BLaER1 treated with 17β-estradiol and CSF1 and Interleukin-3, amounts not matched to agents 10 nM and 100 nM (cell line): Measurements from ENCODE around the gene PLIN1.

Experiments
- H3K27ac ChIP-seq, 11 experiments: shearing (Covaris generic); formaldehyde crosslinking; 2 replicates each; pipeline ENCODE4 v1.8.1; 2022
- H3K27me3 ChIP-seq, 11 experiments: shearing (Covaris generic); formaldehyde crosslinking; 2 replicates each; pipeline ENCODE4 v1.8.1; 2022
- H3K36me3 ChIP-seq, 11 experiments: shearing (Covaris generic); formaldehyde crosslinking; 2 replicates each; pipeline ENCODE4 v1.8.1; 2022
- H3K4me1 ChIP-seq, 10 experiments: shearing (Covaris generic); formaldehyde crosslinking; 2 replicates each; pipeline ENCODE4 v1.8.1; 2022
- H3K4me2 ChIP-seq, 11 experiments: shearing (Covaris generic); formaldehyde crosslinking; 2 replicates each; pipeline ENCODE4 v1.8.1; 2022
- H3K4me3 ChIP-seq, 10 experiments: shearing (Covaris generic); formaldehyde crosslinking; 2 replicates each; pipeline ENCODE4 v1.8.1; 2022
- H3K9ac ChIP-seq, 11 experiments: shearing (Covaris generic); formaldehyde crosslinking; 2 replicates each; pipeline ENCODE4 v1.8.1; 2022
- H3K9me3 ChIP-seq, 11 experiments: shearing (Covaris generic); formaldehyde crosslinking; replicated peaks in 1 of 11; 2 replicates each; pipeline ENCODE4 v1.8.1; 2022
- H4K20me1 ChIP-seq, 11 experiments: shearing (Covaris generic); formaldehyde crosslinking; 2 replicates each; pipeline ENCODE4 v1.8.1; 2022
- Cebpa-rat ChIP-seq, 11 experiments: shearing (Covaris generic); IDR thresholded peaks; 2 replicates each; pipeline ENCODE4 v1.8.1; 2022

Gene PLIN1

DNA sequence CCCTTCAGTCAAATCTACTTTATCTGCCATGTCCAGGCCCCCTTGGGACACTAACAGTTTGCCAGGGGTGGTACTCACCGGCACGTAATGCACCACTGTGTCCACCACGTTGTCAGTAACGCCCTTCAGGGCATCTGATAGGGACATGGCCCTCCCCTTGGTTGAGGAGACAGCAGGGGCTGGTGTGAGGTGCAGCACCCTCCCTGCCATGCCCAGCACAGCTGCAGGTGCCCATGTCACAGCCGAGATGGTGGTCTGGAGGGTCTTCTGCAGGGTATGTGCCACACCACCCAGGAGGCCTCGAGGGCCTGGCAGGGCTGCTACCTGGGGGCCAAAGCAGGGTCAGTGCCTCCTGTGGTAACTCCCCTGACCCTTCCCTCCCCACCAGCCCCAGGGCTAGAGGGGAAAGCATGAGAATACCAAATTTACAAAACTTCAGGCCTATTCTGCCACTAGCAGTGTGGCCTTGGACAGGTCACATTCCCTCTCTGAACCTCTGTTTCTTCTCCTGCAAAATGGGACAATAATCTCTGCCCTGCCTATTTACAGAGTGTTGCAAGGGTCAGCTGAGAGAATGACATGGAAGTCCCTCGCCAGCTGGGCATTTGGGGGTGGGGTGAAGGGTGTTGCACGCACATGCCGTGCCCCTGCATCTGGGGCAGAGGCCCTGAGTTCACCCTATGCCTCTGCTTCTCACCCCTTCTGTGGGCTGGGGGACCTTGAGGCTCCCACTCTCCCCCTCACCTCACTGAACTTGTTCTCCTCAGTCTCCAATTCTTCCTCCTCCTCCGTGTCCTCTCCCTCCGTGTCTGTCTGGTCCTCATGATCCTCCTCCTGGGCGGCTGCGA lies 12.1 kb downstream of the PLIN1 start:
- peaks cover 23 to 30% (median 28%) of the 10 kb centered on the region in 10 experiments for H3K4me1 ChIP-seq
- H3K9me3 ChIP-seq, result no peaks in the 10 kb centered on the region
- peaks cover 20 to 42% (median 38%) of the 10 kb centered on the region in 11 experiments for H3K27me3 ChIP-seq
- H4K20me1 ChIP-seq, result peaks cover 0 to 4% (median 0%) of the 10 kb centered on the region in 11 experiments; a peak in 1 of 22 replicates
- H3K36me3 ChIP-seq, result no peaks in the 10 kb centered on the region
- no peak overlapping the region for H3K4me2 ChIP-seq
- H3K4me3 ChIP-seq, result no peak overlapping the region
- TF ChIP-seq Cebpa-rat (IDR thresholded peaks at IDR 0.05), result no peak
- H3K9ac ChIP-seq, result no peak overlapping the region
- H3K27ac ChIP-seq, result no peak overlapping the region

DNA sequence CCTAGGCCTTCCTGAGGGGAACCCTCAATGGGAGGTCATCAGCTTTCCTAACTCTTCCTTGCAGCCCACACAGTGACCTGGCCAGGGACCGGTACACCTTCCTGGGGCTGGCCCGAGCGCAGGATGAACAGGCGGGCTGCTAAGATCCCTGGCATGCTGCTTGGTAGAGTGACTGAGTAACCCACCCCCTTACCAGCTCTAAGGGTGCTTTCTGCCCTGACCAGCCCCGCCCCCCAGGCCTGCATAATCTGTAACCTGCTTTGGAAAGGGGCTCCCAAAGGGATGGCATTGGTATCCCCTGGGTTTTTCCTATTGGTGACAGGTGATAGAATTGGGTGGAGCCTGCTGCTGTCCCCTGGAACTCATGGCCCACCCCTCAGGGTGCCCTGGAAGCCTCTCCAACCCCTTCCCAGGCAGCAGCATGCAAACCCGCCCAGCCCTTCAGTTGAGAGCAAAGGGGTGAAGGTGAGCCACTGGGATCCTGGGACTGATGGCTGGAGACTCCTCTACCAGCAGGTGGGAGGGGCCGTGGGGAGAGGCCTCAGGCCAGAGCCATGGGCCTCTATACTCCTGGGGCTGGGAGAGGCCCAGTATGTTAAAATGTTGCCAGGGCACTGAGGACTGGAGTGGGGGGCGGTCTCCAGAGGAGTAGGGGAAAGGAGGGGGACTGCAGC lies 12.8 kb downstream of the PLIN1 start:
- peak overlapping the region; percentile 53 to 73 (median 64); a peak in 19 of 20 replicates for H3K4me3 ChIP-seq
- H3K9me3 ChIP-seq, result no peaks in the 10 kb centered on the region
- peak overlapping the region in 9 of 11 experiments; percentile 61 to 84 (median 73); a peak in 18 of 22 replicates for H3K9ac ChIP-seq
- H4K20me1 ChIP-seq, result peaks cover 0 to 4% (median 0%) of the 10 kb centered on the region in 11 experiments; a peak in 1 of 22 replicates
- H3K4me1 ChIP-seq, result peaks cover 23 to 30% (median 28%) of the 10 kb centered on the region in 10 experiments
- H3K27ac ChIP-seq, result peak overlapping the region in 4 of 11 experiments; percentile 69 to 81 (median 72); a peak in 7 of 22 replicates
- TF ChIP-seq Cebpa-rat (IDR thresholded peaks at IDR 0.05), result no peak
- peak overlapping the region; percentile 85 to 97 (median 90) for H3K4me2 ChIP-seq
- H3K27me3 ChIP-seq, result peaks cover 20 to 42% (median 38%) of the 10 kb centered on the region in 11 experiments
- no peaks in the 10 kb centered on the region for H3K36me3 ChIP-seq

DNA sequence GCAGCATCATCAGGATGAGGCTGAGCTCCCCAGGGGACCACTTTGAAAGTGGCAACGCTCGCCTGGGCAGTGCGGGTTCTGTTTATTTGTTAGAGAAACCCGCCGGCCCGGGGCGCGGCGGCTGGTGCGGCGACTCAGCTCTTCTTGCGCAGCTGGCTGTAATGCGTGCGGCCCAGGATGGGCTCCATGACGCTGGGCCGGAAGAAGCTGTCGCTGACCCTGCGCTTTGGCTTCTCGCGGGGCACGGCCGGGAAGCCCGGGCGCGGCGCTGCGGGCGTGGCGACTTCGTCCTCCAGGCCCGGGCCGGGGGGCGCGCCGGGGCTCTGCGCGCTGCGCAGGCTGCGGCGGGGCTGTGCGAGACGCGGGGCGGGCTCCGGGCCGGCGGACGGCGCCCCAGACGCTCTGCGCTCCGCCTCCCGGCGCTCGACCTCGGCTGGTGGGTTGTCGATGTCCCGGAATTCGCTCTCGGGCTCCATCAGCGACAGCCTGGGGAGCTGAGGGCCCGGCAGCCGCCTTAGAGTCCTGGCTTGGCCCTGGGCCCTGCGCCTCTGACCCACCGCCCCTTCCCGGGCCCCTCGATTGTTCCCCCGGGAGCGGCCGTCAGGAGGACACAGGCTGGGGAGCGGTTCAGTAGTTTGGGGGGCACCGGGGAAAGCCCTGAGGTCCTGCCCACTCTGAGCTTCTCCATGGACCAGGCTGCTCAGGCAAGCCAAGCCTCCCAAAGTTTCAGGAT lies 13.6 kb downstream of the PLIN1 start:
- Histone ChIP-seq H3K27me3 (peaks cover 20 to 42% (median 38%) of the 10 kb centered on the region in 11 experiments), H3K9me3 (no peaks in the 10 kb centered on the region), H3K4me1 (peaks cover 24 to 30% (median 28%) of the 10 kb centered on the region in 10 experiments), H3K9ac (peak overlapping the region; percentile 57 to 84 (median 73)), H3K4me2 (peak overlapping the region; percentile 85 to 97 (median 90)), H3K36me3 (no peaks in the 10 kb centered on the region), H3K27ac (peak overlapping the region in 6 of 11 experiments; percentile 38 to 81 (median 70); a peak in 10 of 22 replicates), H4K20me1 (peaks cover 0 to 4% (median 0%) of the 10 kb centered on the region in 11 experiments; a peak in 1 of 22 replicates), H3K4me3 (peak overlapping the region; percentile 53 to 73 (median 64))
- no peak for TF ChIP-seq Cebpa-rat (IDR thresholded peaks at IDR 0.05)

DNA sequence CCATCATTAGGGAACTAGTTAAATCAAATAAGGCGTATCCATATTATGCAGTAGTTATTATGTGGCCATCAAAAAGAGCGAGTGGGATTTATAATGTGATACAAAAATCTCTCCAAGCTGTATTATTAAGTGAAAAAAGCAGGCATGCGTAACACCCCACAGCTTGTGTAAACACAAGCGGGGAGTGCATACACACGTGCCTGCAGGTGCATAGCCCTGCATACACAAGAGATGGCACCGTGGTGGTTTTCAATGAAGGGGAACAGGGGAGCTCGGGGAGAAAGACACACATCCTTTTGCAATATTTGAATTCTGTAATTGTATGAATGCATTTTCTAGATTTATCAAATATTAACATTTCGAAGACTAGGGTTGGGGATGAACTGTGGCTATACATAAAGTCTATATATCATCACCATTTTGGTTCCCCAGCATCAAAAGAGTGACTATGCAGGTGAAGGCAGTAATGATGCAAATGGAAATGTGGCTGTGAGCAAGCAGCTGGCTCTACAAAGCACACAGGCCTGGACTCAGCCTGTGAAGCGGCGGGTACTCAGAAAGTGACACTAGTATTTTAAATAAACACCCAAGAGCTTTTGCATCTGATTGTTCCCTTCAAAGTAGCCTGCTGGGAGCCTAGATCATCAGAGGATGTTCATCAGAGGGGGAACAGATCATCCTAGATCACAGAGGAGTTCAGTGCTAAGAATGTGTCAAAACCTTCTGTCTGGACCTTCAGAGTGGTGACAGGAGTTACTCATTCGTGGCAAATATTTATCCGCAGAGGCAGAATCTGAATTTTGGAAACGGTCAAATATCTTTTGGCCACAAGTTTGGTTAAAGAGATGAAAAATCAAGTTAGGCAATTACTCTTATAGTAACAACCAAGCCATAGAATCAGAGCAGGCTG lies 14.5 kb downstream of the PLIN1 start:
- Histone ChIP-seq H3K4me1 (peaks cover 24 to 30% (median 28%) of the 10 kb centered on the region in 10 experiments), H3K4me2 (peak overlapping the region; percentile 85 to 97 (median 90)), H3K9me3 (no peaks in the 10 kb centered on the region), H3K27me3 (peaks cover 20 to 42% (median 38%) of the 10 kb centered on the region in 11 experiments), H3K27ac (peak overlapping the region in 4 of 11 experiments; percentile 69 to 81 (median 72); a peak in 5 of 22 replicates), H3K4me3 (peak overlapping the region; percentile 53 to 73 (median 64); a peak in 18 of 20 replicates), H4K20me1 (peaks cover 0 to 4% (median 0%) of the 10 kb centered on the region in 11 experiments; a peak in 1 of 22 replicates), H3K9ac (peak overlapping the region in 5 of 11 experiments; percentile 73 to 84 (median 79); a peak in 10 of 22 replicates), H3K36me3 (no peaks in the 10 kb centered on the region)
- no peak for TF ChIP-seq Cebpa-rat (IDR thresholded peaks at IDR 0.05)

DNA sequence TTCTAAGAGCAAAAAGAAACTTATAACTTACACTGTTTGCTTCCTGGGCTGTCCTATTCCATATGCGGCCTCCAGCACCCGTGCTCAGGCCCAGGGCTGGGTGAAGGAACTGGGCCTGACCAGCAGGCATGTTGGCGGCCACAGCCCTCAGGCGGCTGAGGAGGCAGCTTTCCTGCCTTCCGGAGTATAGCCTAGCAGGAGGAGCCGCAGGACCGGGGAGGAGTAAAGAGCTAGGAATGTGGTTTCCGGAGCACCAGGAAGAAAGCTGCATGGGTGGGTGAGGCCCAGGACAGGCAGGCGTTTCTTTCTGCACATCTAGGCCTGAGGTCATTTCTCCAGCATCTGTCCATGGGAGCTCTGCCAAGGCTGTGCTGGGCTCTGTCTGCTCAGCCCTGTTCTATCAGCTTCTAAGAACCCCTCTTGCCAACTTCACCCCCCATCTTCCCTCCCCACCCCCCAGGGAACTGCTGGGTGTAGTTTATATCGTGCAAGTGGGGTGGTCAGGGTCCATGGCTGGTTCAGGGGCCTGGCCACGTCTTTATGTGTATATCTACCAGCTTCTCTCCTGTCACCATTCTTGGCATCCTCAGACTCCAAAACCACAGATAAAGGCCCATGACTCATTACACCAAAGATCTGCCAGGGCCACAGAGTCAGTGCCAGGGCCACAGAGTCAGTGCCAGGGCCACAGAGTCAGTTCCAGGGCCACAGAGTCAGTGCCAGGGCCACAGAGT lies 16.1 kb downstream of the PLIN1 start:
- Histone ChIP-seq H3K9ac (peak overlapping the region in 4 of 11 experiments; percentile 5 to 53 (median 48); a peak in 4 of 22 replicates), H3K27me3 (peaks cover 20 to 42% (median 38%) of the 10 kb centered on the region in 11 experiments), H3K4me1 (peaks cover 24 to 35% (median 28%) of the 10 kb centered on the region in 10 experiments), H3K4me3 (no peak overlapping the region), H4K20me1 (peaks cover 0 to 4% (median 0%) of the 10 kb centered on the region in 11 experiments; a peak in 1 of 22 replicates), H3K36me3 (no peaks in the 10 kb centered on the region), H3K4me2 (peak overlapping the region; percentile 42 to 84 (median 72)), H3K27ac (peak overlapping the region in 4 of 11 experiments; percentile 22 to 66 (median 46); a peak in 7 of 22 replicates), H3K9me3 (no peaks in the 10 kb centered on the region)
- TF ChIP-seq Cebpa-rat (IDR thresholded peaks at IDR 0.05), result no peak

DNA sequence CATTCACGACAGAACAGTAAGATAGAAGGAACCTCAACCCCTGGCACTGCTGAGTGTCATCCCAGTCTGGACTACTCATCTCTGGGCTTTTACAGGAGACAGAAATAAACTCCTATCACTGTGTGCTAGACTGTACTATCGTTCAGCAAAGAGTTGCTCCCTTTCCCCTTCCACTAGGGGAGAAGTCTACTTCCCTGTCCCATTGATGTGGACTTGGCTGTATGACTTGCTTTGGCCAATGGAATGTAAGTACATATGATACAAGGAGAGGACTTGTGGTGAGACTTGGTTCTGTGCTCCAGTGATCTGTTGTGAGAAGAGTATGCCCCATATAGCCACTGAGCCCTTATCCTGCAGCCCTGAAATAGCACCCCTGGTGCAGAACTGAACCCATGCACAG lies 18.6 kb downstream of the PLIN1 start:
- Histone ChIP-seq H3K9ac (no peak overlapping the region), H3K4me2 (no peak overlapping the region), H3K36me3 (no peaks in the 10 kb centered on the region), H3K9me3 (no peaks in the 10 kb centered on the region), H4K20me1 (no peaks in the 10 kb centered on the region; a peak in 1 of 22 replicates), H3K27ac (no peak overlapping the region), H3K27me3 (peaks cover 25 to 39% (median 33%) of the 10 kb centered on the region in 11 experiments), H3K4me1 (peaks cover 24 to 36% (median 28%) of the 10 kb centered on the region in 10 experiments), H3K4me3 (no peak overlapping the region)
- TF ChIP-seq Cebpa-rat (IDR thresholded peaks at IDR 0.05), result no peak

DNA sequence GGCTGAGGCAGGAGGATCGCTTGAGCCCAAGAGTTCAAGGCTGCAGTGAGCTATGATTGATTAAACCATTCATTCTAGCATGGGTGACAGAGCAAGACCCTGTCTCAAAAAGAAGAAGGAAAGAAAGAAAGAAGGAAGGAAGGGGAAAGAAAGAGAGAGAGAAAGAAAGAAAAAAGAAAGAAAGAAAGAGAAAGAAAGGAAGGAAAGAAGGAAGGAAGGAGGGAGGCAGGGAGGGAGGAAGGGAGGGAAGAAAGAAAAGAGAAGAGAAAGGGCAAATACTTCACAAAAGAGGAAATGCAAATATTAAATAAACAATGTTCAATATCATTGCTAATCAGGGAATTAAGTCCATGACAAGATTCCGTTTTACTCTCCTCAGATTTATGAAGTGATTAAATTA lies 19.9 kb downstream of the PLIN1 start:
- H3K4me3 ChIP-seq, result no peak overlapping the region
- TF ChIP-seq Cebpa-rat (IDR thresholded peaks at IDR 0.05), result no peak

More for the DNA sequence above, 19.9 kb downstream of the PLIN1 start:
- Histone ChIP-seq H3K27me3 (peaks cover 25 to 39% (median 33%) of the 10 kb centered on the region in 11 experiments), H3K4me1 (peaks cover 19 to 33% (median 24%) of the 10 kb centered on the region in 10 experiments), H3K36me3 (no peaks in the 10 kb centered on the region), H3K4me2 (peak overlapping the region in 1 of 11 experiments; percentile 17; a peak in 3 of 22 replicates), H3K27ac (no peak overlapping the region), H3K9ac (no peak overlapping the region), H3K9me3 (no peaks in the 10 kb centered on the region), H4K20me1 (peaks cover 0 to 6% (median 0%) of the 10 kb centered on the region in 11 experiments; a peak in 3 of 22 replicates)
